LNCaP clone FGC (cell line): ENCODE measurements around the gene NYNRIN.
A peak's percentile ranks its signal among the peaks of the same experiment; 100 is the strongest.
"Not testable (repeated sequence)": the region's sequence is repeated elsewhere in the genome, so short reads cannot be mapped to it uniquely, and the experiment has no call there.

Experiments used
- DNase-seq: peaks from one replicate; pipeline ENCODE4 v3.0.0-alpha.2; 2011; ENCODE audit warnings: low read depth
- H3K4me3 ChIP-seq: 2 replicates; pipeline ENCODE4 v1.5.1; 2011; ENCODE audit warnings: mild to moderate bottlenecking, low read depth, low read length, control low read depth
- CTCF ChIP-seq: IDR thresholded peaks from 2 replicates; pipeline ENCODE4 v1.5.1; 2012; ENCODE audit warnings: mild to moderate bottlenecking; ENCODE audit not compliant: control insufficient read depth, insufficient read depth; ENCODE audit errors: extremely low read depth

NYNRIN gene

GRCh38 chr14:24442240-24443052 is 43.6 kb downstream of the NYNRIN start, which contains the start of gene SDR39U1:
SDR39U1 (minus strand) TSS chr14:24442776; CDS start chr14:24442769, 7 bp downstream.
- peak within 1 kb of the TSS; percentile 81 for H3K4me3 ChIP-seq
- DNase-seq: peak; percentile 98
- TF ChIP-seq CTCF: no peak

- H3K4me3 ChIP-seq: peak overlapping the region; percentile 81
- DNase-seq: no peak
- TF ChIP-seq CTCF: no peak
Observed at GRCh38 chr14:24443053-24443665, 44.4 kb downstream of the NYNRIN start.

- DNase-seq: not testable (repeated sequence)
Observed at GRCh38 chr14:24450828-24451227, 52.0 kb downstream of the NYNRIN start.

GRCh38 chr14:24456980-24457379 is 58.2 kb downstream of the NYNRIN start:
- no peak overlapping the region for H3K4me3 ChIP-seq
- TF ChIP-seq CTCF: no peak
- no peak for DNase-seq

More at GRCh38 chr14:24450828-24451227, 52.0 kb downstream of the NYNRIN start:
- not testable (repeated sequence) for H3K4me3 ChIP-seq

GRCh38 chr14:24458736-24459135 is 59.9 kb downstream of the NYNRIN start:
- no peak for DNase-seq
- TF ChIP-seq CTCF: no peak
- no peak overlapping the region for H3K4me3 ChIP-seq

- no peak overlapping the region for H3K4me3 ChIP-seq
- no peak for TF ChIP-seq CTCF
- no peak for DNase-seq
Observed at GRCh38 chr14:24459331-24459730, 60.5 kb downstream of the NYNRIN start.

GRCh38 chr14:24461336-24461735 is 62.5 kb downstream of the NYNRIN start:
- H3K4me3 ChIP-seq: no peak overlapping the region
- DNase-seq: no peak
- TF ChIP-seq CTCF: no peak
